Skeletal muscle cell (primary cell): Measurements from ENCODE around the gene KPRP.

Experiments used
- DNase-seq: peaks from one replicate; pipeline ENCODE4 v3.0.0-alpha.2; 2010; ENCODE audit warnings: low read depth
- H3K4me3 ChIP-seq: 2 replicates; pipeline ENCODE4 v1.5.1; 2011; ENCODE audit warnings: low read depth, mild to moderate bottlenecking, control low read depth, low read length, moderate library complexity

The KPRP gene

GRCh38 chr1:152757747-152758146 is at the start of gene KPRP:
TSS of gene KPRP (plus strand) at chr1:152758025. CDS start at chr1:152759589, 1,564 bp downstream.
- no peak for DNase-seq
- H3K4me3 ChIP-seq, result no peak within 1 kb of the TSS

- DNase-seq, result no peak
- no peak overlapping the region for H3K4me3 ChIP-seq
These were observed 39.6 kb upstream of the KPRP start for GRCh38 chr1:152718238-152718637.

GRCh38 chr1:152725261-152725660 is 32.6 kb upstream of the KPRP start:
- no peak for DNase-seq

GRCh38 chr1:152728986-152729385 is 28.8 kb upstream of the KPRP start:
- no peak for DNase-seq
- H3K4me3 ChIP-seq, result no peak overlapping the region

More at GRCh38 chr1:152725261-152725660, 32.6 kb upstream of the KPRP start:
- H3K4me3 ChIP-seq, result no peak overlapping the region

GRCh38 chr1:152735648-152736047 is 22.2 kb upstream of the KPRP start:
- DNase-seq, result no peak
- no peak overlapping the region for H3K4me3 ChIP-seq

- no peak overlapping the region for H3K4me3 ChIP-seq
- no peak for DNase-seq
These were observed 19.8 kb upstream of the KPRP start for GRCh38 chr1:152737997-152738396.

- no peak overlapping the region for H3K4me3 ChIP-seq
- DNase-seq, result no peak
These were observed 18.0 kb upstream of the KPRP start for GRCh38 chr1:152739841-152740240.

GRCh38 chr1:152741656-152742055 is 16.2 kb upstream of the KPRP start:
- no peak overlapping the region for H3K4me3 ChIP-seq
- no peak for DNase-seq

- DNase-seq, result no peak
- H3K4me3 ChIP-seq, result no peak overlapping the region
These were observed 14.3 kb upstream of the KPRP start for GRCh38 chr1:152743371-152744145.

GRCh38 chr1:152745289-152745704 is 12.5 kb upstream of the KPRP start:
- no peak overlapping the region for H3K4me3 ChIP-seq

GRCh38 chr1:152745765-152746444 is 11.9 kb upstream of the KPRP start:
- no peak for DNase-seq

More at GRCh38 chr1:152745289-152745704, 12.5 kb upstream of the KPRP start:
- no peak for DNase-seq

GRCh38 chr1:152747831-152748230 is 10.0 kb upstream of the KPRP start:
- no peak overlapping the region for H3K4me3 ChIP-seq
- no peak for DNase-seq

More at GRCh38 chr1:152745765-152746444, 11.9 kb upstream of the KPRP start:
- H3K4me3 ChIP-seq, result no peak overlapping the region

- H3K4me3 ChIP-seq, result no peak overlapping the region
- no peak for DNase-seq
These were observed 5.6 kb upstream of the KPRP start for GRCh38 chr1:152752225-152752624.

- H3K4me3 ChIP-seq, result no peak overlapping the region
- DNase-seq, result no peak
These were observed 4.2 kb upstream of the KPRP start for GRCh38 chr1:152753586-152753985.

- no peak for DNase-seq
- no peak overlapping the region for H3K4me3 ChIP-seq
These were observed 953 bp upstream of the KPRP start for GRCh38 chr1:152756872-152757271.

GRCh38 chr1:152758636-152759035 is 811 bp downstream of the KPRP start:
- no peak overlapping the region for H3K4me3 ChIP-seq
- DNase-seq, result no peak

GRCh38 chr1:152759453-152760173 is 1.8 kb downstream of the KPRP start:
- no peak overlapping the region for H3K4me3 ChIP-seq
- no peak for DNase-seq

- no peak for DNase-seq
- no peak overlapping the region for H3K4me3 ChIP-seq
These were observed 2.8 kb downstream of the KPRP start for GRCh38 chr1:152760551-152761190.

GRCh38 chr1:152761609-152762213 is 3.9 kb downstream of the KPRP start:
- no peak for DNase-seq
- H3K4me3 ChIP-seq, result no peak overlapping the region
